G401.6 (cell line): ENCODE data around the gene PLPP2.
"Not testable (repeated sequence)": the region's sequence is repeated elsewhere in the genome, so short reads cannot be mapped to it uniquely, and the experiment has no call there.

Experiments
- FAIRE-seq: peaks from 2 replicates; lab custom pipeline; 2012; peaks lifted over from hg19 to GRCh38; lab: Jason Lieb, UNC

The PLPP2 gene

DNA sequence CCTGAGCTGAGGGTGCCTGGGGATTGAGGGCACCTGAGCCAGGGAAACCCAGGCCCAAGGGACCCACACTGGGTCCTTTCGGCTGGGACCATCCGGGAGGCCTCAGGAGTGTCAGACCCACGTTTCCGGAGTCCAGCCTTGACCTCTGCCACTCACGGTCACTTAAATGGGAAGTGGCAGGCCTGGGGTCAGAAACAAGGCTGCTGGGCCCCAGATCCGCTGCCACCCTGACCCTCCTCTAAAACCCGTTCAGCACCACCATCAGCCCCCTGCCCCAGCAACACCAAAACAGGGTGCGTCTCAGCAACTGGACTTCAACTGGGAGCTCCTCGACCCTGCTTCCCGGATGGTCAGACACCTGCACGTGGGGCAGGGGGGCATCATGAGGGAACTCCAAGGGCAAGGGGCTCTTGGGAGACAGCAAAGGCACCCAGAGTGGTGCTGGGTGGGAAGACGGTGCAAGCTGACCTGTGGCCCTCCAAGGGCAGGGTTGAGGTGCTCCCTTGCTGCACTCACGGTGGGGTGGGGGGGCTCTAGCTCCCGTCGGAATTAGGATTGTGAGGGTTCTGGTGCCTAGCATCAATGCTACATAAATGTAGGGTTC lies 1.2 kb upstream of the PLPP2 start:
- FAIRE-seq: no peak

DNA sequence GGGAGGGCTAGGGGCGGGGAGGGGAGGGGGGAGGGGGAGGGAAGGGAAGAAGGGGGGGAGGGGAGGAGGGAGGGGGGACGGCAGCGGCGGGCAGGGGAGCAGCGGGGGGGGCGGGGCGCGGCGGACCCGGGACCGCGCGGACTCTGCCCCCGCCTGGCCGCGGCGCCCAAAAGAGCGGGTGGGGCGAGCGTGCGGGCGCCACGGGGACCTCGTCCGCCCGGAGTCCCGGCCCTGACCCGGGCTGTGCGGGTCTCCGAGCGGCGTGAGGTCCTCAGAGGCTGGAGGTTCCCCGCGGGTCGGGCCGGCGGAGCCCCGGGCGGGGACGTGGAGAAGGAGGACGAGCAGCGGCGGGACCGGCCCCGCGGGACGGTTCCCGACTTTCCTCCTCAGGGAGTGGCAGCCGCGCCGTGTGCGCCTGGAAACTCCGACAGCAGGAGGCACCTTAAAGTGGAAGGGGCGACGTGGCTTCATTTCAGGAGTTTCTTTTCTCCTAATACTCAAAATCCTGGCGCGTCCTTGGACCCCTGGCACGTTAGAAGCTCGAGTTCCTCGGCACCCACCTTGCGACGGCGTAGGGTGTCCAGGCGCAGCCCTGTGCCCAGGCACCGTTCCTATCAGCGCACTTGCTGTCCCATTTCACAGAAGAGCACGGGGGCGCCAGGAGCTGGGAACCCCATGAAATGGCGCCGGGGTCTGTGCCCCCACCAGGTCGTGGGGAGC lies 518 bp upstream of the PLPP2 start:
- FAIRE-seq: no peak

DNA sequence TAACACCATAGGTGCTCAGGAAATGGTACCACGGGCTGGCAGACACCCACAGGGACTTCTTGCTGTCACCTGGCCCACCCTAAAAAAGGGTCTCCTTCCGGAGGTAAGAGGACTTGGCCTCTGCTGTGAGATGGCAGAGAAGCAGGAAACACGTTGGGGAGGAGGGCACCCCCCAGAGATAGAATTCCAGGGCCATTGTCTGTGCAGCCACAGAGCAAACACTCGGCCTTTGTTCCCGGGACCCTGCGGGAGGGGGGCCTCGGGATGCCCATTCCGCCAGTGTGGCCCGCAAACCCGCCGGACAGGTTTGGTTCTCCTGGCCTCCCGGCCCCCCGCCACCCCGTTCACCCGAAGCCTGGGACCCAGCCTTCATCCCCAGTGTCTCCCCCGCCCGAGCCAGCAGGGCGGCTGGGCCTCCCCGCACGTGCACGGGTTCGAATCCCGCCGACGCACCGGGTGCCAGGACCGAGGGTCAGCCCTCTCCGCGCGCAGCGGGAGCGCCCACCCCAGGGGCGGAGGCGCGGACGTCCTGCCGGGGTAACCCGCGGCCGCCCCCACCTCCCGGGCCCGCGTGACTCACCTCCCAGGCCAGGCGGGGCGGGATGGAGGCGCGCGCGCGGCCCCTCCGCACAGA lies 714 bp downstream of the PLPP2 start:
- no peak for FAIRE-seq

DNA sequence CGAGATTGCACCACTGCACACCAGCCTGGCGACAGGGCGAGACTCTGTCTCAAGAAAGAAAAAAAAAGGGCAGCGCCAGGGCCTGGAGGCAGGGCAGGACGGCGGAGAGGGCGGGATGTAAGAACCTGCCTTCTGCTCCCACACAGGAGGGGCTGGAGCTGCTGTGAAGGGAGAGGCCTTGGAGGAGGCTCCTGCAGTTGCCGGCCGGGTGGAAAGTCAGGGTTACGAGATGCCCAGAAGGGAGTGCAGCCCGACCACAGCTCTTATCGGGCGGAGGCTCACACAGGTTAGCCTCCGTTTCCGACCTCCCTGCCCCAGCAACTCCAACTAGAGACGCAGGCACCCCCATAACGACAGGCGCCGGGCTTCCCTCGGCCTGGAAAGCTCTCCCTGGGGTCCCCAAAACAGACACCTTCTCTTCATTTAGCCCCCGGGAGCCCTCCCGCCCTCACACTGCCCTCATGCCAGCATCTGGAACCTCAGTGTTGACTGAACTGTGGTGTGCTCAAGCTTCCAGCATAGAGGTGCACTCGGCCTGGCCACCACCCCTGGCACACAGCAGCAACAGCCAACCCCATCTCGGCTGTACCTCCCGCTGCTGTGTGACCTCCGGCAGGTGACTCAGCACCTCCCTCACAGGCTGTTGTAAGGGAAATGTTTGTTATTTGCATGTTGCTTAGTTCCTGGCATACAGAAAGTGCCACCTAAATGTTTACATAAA lies 1.4 kb downstream of the PLPP2 start:
- no peak for FAIRE-seq

DNA sequence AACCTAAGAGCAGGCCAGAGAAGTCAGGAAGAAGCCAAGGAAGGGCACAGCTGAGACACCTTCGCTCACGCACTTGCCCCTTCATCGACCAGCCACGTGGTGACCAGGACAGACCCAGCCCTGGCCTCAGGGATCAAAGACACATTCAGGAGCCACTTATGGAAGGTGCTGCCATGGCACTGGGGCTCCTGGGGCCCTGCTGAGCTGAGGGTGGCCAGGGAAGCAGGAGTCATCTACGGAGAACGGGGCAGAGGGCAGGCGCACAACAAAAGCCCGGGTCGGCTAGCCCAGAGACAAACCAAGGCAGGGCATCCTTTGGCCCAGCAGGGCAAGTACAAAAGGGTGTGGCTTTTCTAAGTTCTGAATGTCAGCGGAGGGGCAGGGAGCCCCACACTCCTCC lies 2.3 kb downstream of the PLPP2 start:
- FAIRE-seq: no peak

DNA sequence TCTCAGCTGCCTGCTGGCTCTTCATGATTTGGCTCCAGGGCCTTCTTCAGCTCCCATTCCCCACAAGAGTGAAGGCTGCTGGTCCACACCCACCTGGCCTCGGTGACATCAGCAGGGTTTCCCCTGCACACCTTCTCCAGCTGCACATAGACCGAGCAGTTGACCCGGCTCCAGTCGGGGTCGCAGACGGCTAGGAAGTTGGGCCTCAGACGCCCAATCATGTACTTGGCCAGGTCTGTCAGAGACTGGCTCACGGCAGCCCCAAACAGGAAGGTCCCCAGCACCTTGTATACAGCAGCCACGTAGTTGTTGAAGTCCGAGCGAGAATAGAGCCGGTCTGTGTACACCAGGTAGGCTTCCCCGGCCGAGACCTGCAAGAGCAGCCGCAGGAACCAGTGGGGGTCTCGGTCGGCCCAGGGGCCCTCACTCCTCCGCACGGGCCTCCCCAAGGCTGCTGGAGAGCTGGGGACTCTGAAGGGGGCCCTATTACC lies 3.8 kb downstream of the PLPP2 start:
- no peak for FAIRE-seq

DNA sequence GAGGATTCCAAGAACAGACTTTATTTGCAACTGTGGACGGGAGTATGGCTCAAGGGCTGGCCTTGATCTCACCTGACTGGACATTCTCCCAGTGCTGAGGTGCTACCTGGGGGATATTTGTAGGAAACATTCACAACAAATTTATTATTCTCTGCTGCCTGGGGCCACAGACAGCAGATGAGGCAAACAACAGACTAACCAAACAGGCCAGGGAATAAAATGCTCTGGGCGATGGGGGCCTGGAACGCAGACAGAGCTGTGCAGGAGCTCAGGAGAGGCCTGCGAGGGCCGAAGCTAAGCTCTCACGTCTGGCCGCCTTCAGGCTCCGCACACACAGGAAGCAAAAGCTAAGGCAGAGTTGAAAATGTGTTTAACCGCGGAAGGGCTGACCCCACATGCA lies 7.8 kb downstream of the PLPP2 start:
- no peak for FAIRE-seq

DNA sequence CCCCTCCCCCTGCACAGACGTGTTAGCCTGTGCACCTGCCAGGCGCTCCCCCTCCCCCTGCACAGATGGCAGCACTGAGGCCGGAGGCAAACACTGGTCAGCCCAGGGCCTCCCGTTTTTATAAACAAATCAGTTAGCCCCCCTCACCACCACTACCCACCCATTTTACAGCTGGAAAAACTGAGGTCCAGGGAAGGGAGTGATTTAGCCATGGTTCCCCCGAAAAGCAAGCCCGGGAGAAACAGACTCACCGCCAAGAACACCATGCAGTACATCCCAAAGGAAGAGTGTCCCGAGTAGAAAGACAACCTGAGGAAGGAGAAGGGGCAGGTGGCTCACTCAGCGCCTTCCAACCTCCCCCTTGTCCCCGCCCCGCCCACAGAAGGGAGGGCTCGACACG lies 8.7 kb downstream of the PLPP2 start:
- FAIRE-seq: no peak

DNA sequence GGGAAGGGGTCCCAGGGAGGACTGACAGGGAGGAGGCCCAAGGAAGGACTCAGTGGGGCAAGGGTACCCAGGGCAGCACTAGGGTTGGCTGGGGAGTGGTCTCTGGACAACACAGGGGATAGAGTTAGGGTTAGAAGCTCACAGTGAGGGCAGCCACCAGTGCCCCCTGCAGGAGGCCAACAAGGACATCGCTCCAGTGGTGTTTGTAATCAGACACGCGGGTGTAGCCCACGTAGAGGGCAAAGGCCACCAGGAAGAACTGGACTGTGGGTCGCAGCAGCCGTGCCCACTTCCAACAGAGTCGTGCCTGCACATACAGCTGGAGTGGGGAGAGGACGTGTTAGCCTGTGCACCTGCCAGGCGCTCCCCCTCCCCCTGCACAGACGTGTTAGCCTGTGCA lies 9.2 kb downstream of the PLPP2 start:
- FAIRE-seq: no peak

DNA sequence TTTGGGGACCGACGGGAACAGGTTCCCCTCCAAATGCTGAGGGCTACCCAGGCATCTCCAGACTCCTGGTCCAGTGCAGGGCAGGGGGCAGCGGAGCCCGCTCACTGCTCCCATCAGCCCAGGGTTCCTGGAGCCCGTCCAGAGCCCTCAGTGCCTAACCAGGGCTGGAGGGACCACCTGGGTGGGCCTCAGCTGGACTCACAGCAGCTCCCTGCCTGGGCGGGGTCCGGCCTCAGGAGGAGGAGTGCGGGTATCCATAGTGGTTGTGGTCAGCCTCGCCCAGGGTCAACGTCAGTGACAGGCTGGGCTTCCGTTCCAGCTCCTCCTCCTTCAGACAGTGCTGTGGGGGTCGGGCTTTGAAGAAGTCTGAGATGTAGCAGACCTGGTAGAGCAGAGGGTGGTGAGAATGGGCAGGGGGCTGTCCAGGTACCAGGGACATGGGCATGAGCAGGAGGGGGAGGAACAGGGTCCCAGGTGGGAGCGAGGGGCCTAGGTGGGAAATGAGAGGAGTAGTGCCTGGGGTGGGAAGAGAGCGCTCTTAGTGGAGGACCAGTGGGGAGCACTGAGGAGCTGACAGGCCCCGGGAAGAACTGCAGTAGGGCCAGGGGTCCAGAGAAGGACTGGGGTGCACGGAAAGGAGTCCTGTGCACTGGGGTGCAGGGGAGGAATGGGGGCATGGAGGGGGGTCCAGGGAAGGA lies 9.9 kb downstream of the PLPP2 start:
- no peak for FAIRE-seq

DNA sequence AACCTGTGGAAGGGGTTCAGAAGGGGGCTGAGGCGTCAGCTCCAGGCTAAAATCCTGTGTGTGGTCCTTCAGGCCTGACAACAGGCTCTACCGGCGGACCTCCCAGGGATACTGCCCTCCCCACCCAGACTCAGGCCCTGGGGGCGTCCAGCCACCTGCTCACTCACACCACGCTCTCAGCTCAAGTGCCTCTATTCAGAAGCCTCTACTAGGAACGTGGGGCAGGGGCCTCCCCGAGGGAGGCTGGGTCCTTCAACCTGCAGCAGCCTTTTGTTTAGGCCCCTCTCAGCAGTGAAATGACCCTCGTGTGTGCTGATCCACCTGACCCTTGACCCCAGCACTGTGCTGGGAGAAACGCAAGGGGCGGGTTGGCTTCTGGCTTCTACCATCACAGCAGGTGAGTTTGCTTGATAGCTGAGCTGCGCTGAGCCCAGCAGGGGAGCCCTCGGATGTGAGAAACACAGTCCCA lies 10.6 kb downstream of the PLPP2 start:
- no peak for FAIRE-seq

DNA sequence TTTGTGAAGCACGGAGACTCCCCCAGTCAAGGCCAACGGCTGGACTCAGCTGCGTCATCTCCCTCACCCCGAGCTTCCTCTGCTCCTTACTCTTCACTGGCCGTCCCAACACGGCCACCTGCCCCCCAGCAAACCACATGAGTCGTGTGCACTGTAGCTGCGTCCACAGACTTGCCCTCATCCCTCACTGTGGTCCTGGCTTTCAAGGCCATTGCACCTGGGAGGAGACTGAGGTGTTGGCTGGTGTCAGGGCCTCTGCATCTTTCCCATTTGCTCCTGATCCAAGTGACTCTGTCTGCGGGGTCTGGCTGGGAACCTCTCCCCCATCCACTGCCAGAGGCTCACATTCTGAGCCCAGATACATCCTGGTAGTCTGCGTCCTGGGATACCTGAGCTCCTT lies 11.5 kb downstream of the PLPP2 start:
- FAIRE-seq: no peak

DNA sequence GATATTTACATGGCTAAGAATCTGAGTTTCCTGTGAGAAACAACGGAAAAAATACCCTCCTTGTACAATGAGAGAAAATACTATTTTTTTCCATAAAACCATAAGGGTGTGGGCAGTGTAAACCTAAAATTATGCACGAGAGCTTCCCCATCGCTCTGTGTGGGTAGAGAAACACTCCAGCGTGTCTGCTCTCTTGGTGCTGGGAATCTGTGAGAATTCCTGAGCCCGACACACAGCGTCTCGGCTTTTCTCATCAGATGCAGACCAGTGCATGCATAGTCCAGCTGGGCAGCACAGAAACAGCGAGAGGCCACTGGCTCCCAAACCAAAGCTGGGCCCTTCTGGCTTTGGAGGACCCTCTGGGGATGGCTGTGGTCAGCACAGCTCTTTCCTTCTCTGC lies 12.0 kb downstream of the PLPP2 start:
- no peak for FAIRE-seq

DNA sequence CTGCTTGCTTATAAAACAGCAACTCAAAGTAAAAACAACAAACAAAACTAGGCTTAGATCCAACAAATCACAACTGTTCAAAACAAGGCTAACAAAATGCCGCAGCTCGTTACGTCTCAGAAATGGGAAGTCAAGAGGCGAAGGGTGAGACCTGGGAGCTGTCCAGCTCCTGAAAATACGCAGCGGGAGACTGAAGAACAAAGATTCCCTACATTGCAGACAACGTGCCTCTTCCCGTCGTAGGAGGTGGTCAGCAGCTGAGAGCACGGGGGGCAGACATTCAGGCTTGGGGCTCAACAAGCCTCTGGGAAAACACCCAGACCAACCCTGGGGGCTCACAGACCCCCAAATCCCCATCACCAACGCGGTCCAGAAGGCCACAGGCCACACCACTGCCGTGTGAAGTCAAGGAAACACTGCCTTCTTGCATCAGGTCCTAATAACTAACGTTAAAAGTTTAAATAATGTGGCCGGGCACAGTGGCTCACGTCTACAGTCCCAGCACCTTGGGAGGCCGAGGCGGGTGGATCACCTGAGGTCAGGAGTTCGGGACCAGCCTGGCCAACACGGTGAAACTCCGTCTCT lies 13.5 kb downstream of the PLPP2 start:
- FAIRE-seq: no peak

DNA sequence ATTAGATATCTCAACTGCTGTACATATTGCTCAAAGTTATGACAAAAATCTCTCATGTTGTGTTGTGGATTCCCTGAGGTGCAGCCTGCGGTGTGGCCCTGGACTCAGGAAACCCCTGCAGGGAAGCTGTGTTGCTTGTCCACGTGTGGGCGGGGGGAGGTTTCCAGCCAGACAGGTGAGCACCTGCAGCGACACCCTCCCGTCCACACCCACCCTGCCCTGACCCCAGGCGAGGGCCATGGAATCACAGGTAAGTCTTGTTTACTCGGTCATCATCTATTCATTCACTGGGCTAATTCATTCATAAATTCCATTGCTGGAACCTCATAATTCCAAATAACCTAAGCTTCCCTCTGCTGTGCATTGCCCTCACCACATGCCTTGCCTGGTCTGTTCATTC lies 14.1 kb downstream of the PLPP2 start:
- FAIRE-seq: no peak

DNA sequence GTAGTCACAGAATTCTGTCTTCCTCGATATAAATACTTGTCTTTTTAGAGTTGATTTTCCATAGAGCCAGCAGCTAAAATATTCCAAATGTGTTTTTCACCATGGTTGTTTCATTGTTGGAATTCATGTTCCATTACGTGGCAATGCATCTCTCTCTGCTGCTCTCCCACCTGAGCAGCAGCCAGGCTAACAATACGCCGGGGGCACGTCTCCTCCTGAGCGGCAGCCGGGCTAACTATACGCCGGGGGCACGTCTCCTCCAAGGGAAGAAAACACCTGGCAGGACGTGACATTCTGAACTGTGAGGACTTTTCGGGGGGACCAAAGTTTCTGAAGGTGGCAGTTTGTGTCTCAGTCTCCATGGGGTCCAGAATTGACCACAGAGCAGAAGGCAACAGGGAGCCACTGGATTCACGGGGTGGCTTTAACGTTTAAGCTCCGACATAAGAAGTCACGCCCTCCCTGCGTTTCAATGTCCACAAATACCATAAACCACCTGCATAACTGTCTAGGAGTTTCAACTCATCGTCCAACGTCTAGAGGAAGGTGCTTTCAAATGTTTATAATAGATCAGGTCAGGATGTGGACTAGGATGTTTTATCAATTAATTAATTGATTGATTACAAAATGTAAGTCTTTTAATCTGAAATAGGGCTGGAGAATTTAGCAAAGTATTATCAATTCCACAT lies 15.1 kb downstream of the PLPP2 start:
- FAIRE-seq: no peak

DNA sequence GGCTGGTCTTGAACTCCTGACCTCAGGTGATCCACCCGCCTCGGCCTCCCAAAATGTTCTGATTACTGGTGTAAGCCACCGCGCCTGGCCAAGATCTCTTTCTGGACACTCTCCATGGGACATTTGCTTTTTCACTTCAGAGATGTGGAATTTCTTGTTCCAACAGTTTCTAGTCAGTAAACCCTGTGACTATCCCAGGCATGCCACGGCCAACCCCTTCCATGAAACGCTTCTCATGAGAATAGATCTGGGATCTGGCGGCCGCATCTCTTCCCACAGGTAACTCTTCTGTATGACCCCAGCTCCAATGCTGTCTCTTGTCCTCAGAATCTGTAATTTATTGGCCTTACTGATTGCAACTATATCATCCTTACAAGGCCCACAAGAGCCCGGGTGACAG lies 16.2 kb downstream of the PLPP2 start:
- FAIRE-seq: no peak

DNA sequence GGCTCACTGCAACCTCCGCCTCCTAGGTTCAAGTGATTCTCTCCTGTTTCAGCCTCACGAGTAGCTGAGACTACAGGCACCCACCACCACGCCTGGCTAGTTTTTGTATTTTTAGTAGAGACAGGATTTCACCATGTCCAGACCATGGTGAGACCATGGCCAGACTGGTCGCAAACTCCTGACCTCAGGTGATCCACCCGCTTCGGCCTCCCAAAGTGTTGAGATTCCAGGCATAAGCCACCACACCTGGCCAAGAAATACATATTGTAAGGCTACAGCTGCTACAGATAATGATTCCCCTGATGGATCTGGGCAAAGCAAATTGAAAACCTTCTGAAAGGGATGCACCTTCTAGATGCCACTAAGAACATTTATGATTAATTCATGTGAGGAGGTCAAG lies 17.8 kb downstream of the PLPP2 start:
- FAIRE-seq: no peak

DNA sequence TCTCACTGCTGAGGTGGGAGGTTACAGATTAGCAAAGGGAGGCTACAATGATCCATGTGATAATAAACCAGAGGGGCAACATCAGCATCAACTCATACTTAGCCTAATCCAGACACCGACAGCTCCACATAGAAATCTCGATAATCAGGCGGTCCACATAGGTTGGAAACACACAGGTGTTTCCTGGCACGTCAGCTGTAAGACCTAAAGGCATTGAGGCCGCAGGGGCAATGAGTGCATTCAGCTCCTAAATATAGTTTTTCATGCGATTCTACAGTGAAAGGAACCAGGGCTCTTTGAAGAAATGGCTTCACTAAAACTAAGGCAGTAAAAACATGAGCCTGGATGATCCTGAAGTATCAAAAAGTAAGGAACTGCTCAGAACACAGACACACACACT lies 19.3 kb downstream of the PLPP2 start:
- FAIRE-seq: no peak

DNA sequence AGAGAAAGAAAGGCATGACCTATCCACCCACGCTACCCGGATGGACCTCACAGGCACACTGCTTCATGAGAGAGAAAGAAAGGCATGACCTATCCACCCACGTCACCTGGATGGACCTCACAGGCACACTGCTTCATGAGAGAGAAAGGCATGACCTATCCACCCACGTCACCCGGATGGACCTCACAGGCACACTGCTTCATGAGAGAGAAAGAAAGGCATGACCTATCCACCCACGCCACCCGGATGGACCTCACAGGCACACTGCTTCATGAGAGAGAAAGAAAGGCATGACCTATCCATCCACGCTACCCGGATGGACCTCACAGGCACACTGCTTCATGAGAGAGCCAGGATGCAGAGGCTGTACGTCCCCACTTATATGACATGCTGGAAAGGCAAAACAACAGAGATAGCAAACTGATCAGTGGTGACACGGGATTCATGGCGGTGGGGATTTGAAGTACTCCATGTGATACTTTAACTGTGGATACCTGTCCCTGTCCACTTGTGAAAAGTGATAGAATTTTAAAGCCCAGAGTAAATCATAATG lies 20.4 kb downstream of the PLPP2 start:
- not testable (repeated sequence) for FAIRE-seq

DNA sequence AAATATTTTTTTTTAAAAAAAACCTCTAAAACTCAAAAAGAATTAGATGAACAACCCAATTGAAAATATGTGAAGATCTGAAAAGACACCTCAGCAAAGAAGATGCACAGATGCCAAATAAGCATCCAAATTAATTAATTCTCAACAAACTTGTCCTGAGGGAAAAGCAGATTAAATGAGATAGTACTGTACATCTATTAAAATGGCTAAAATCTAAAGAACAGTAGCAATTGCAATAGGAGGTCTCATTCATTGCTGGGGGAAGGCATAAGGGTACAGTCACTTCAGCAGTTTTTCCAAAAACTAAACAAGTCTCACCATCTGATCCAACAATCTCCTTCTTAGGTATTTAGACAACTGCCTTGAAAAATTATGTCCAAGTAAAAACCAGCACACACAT lies 22.0 kb downstream of the PLPP2 start:
- no peak for FAIRE-seq
